Cardiac muscle cell (in vitro differentiated cells and primary cell): ENCODE data around the gene MYL5. TPM values are rescaled to one million over a fixed set of nuclear protein-coding genes. Genes with fewer than 3 reads are reported as not detected.

Experiments
- DNase-seq, 2 donors: peaks; one replicate each; pipeline versions ENCODE4 v3.0.0 to v3.0.0-alpha.2; 2010 to 2017; ENCODE audit warnings: low read depth in 1 of 2, low spot score in 1 of 2
- H3K27ac ChIP-seq: fragments of 200-600 bp; sonication (generic); 2 replicates; pipeline ENCODE4 v1.5.1; 2016
- H3K27me3 ChIP-seq: fragments of 200-600 bp; sonication (generic); 2 replicates; pipeline ENCODE4 v1.6.0; 2016; ENCODE audit warnings: control low read depth
- H3K36me3 ChIP-seq: fragments of 200-600 bp; sonication (generic); 2 replicates; pipeline ENCODE4 v1.5.1; 2016; ENCODE audit warnings: control low read depth
- H3K4me1 ChIP-seq: fragments of 200-600 bp; sonication (generic); 2 replicates; pipeline ENCODE4 v1.8.1; 2017; ENCODE audit warnings: low read depth, mild to moderate bottlenecking, mixed run types
- H3K4me3 ChIP-seq: fragments of 200-600 bp; sonication (generic); 2 replicates; pipeline ENCODE4 v1.5.1; 2016; ENCODE audit warnings: mild to moderate bottlenecking
- H3K9me3 ChIP-seq: fragments of 200-600 bp; sonication (generic); 2 replicates; pipeline ENCODE4 v1.5.1; 2017; ENCODE audit warnings: low read depth, mild to moderate bottlenecking, control low read depth
- polyA plus RNA-seq: library from polyadenylated mRNA; unstranded; fragments of >200 nt; fragmentation: Nextera tagmentation; extraction: Ambion mirVana; gene quantifications from 2 replicates; pipeline ENCODE4 v1.2.1, GENCODE V29; 2016
- total RNA-seq: library from RNA; depleted of rRNA; stranded (reverse); fragments of >200 nt; gene quantifications from 2 replicates; pipeline ENCODE4 v1.2.3, GENCODE V29; 2016
- TF ChIP-seq, protein P1 (sequence below): IDR thresholded peaks from 2 replicates; pipeline ENCODE4 v1.5.1; 2012; ENCODE audit warnings: low read depth, mild to moderate bottlenecking, low read length

MYL5 gene
- total and polyA plus RNA-seq, 2 experiments from 2014 or later, result 33.8 to 40.5 TPM

DNA sequence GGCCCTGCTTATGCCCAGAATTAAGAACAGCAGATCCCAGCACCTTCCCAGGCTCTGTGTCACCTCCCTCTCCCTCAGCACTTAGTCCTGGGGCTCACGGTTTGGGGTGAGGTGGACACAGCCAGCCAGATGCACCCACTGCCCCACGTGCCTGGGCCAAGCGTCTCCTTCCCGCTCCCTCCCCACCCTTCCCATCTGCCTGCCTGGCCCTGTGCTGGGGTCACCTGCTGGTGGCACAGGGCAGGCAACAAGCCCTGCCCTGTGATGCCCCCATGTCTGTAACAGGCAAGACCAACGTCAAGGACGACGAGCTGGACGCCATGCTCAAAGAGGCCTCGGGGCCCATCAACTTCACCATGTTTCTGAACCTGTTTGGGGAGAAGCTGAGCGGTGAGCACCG is 5.3 kb downstream of the MYL5 start:
- Histone ChIP-seq H3K27ac (no peak overlapping the region), H3K4me3 (no peak overlapping the region)
- no peak for DNase-seq

DNA sequence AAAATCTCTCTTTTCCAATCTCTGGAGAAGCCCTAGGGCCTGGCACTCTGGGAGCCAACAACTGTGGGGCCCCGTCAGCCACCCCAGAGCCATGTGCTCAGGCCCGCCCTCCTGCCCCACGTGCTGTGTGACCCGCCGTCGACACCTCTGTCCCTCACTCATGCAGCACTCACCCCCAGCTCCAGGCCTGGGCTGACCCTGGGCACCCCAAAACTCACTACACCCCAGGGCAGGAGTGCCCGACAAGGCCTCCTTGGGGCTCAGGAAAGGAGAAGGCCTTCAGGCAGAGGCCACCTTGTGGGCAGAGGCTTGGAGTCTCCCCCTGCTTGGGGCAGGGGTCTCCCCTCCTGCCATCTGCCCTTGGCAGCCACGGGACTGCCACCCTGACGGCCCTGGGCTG is 5.7 kb downstream of the MYL5 start:
- TF ChIP-seq, protein P1, sequence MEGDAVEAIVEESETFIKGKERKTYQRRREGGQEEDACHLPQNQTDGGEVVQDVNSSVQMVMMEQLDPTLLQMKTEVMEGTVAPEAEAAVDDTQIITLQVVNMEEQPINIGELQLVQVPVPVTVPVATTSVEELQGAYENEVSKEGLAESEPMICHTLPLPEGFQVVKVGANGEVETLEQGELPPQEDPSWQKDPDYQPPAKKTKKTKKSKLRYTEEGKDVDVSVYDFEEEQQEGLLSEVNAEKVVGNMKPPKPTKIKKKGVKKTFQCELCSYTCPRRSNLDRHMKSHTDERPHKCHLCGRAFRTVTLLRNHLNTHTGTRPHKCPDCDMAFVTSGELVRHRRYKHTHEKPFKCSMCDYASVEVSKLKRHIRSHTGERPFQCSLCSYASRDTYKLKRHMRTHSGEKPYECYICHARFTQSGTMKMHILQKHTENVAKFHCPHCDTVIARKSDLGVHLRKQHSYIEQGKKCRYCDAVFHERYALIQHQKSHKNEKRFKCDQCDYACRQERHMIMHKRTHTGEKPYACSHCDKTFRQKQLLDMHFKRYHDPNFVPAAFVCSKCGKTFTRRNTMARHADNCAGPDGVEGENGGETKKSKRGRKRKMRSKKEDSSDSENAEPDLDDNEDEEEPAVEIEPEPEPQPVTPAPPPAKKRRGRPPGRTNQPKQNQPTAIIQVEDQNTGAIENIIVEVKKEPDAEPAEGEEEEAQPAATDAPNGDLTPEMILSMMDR, result no peak
- Histone ChIP-seq H3K27me3 (no peaks in the 10 kb centered on the region), H3K4me1 (peaks cover 23% of the 10 kb centered on the region), H3K9me3 (no peaks in the 10 kb centered on the region), H3K36me3 (no peaks in the 10 kb centered on the region), H3K4me3 (no peak overlapping the region), H3K27ac (no peak overlapping the region)
- no peak for DNase-seq

More for the DNA sequence above, 5.3 kb downstream of the MYL5 start:
- Histone ChIP-seq H3K4me1 (peaks cover 23% of the 10 kb centered on the region), H3K27me3 (no peaks in the 10 kb centered on the region), H3K36me3 (no peaks in the 10 kb centered on the region), H3K9me3 (no peaks in the 10 kb centered on the region)
- TF ChIP-seq, protein P1, result no peak

GRCh38 chr4:680551-680927 is 6.2 kb downstream of the MYL5 start:
- peak overlapping the region; percentile 60 for H3K4me3 ChIP-seq
- no peaks in the 10 kb centered on the region for H3K36me3 ChIP-seq
- H3K27me3 ChIP-seq, result no peaks in the 10 kb centered on the region
- H3K9me3 ChIP-seq, result no peaks in the 10 kb centered on the region
- DNase-seq, result no peak
- TF ChIP-seq, protein P1, result no peak
- H3K4me1 ChIP-seq, result peaks cover 21% of the 10 kb centered on the region
- H3K27ac ChIP-seq, result no peak overlapping the region

DNA sequence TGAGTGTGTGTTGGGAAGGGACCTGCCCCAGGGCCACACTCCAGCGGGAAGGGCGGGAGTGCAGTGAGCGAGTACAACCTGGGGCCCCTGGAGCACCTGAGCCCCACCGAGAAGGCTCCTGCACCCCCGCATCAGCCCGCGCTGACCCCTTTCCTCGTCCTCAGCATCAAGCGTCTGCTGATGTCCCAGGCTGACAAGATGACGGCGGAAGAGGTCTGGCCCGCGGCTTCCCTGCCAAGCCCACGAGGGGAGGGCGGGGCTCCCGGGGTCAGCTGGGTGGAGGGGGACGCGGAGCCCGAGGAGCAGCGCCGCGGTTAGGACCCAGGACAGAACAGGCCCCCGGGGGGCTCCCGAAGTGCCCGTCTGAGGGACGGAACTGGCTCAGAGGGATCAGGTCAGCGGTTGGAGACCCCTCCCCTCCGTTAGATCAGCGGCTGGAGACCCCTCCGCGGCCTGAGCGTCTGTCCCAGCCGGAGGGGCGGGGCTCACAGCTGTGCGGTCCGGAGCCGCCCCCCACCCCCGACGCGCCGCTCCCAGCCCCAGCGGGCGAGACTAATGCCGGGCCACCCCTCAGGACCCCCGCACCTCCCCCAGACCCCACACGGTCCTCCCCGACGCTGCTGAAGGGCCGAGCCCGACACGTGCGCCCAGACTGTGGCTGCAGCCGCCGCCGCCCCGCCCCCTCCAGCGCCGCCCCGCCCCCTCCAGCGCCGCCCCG is 6.7 kb downstream of the MYL5 start:
- H3K9me3 ChIP-seq, result no peaks in the 10 kb centered on the region
- H3K4me3 ChIP-seq, result peak overlapping the region; percentile 60
- no peaks in the 10 kb centered on the region for H3K36me3 ChIP-seq
- TF ChIP-seq, protein P1, result no peak
- DNase-seq, result peak; percentile 53 to 81
- H3K27ac ChIP-seq, result no peak overlapping the region
- no peaks in the 10 kb centered on the region for H3K27me3 ChIP-seq
- peaks cover 15% of the 10 kb centered on the region for H3K4me1 ChIP-seq

- no peaks in the 10 kb centered on the region for H3K36me3 ChIP-seq
- no peak overlapping the region for H3K27ac ChIP-seq
- H3K4me3 ChIP-seq, result no peak overlapping the region
- peaks cover 7% of the 10 kb centered on the region for H3K4me1 ChIP-seq
- H3K9me3 ChIP-seq, result no peaks in the 10 kb centered on the region
- DNase-seq, result no peak
- TF ChIP-seq, protein P1, result no peak
- no peaks in the 10 kb centered on the region for H3K27me3 ChIP-seq
Measured at GRCh38 chr4:681736-682451, 7.6 kb downstream of the MYL5 start.
